Measurements from ENCODE around the gene PHF21B. TPM values are rescaled to one million over a fixed set of nuclear protein-coding genes. Genes with fewer than 3 reads are reported as not detected.

PHF21B gene
- total RNA-seq, 1 donor from 2014 or later, result 6.7 TPM

DNA sequence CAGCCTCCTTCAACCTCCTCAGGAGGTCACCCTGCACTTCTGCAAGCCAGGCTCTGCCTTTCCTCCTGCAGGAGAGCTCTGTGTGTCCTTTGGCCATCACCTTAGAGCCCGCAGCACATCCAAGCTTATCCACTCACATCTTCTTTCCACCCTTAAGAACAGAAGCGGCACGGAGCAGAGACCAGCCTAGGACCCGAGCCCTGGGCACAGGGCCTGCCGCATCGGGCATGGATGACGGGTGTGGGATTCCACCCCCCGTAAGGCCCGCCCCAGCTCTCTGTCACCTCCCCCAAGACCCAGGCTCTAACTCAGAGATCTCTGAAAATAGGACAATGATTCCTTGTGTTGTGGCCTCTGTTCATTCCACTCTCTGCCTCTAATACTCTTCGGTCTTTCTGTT is 42.1 kb upstream of the PHF21B start:
- Histone ChIP-seq H3K9me3 (ENCODE audit: low read depth) (no peaks in the 10 kb centered on the region), H3K27ac (no peak overlapping the region), H3K79me2 (ENCODE audit: low read depth) (no peaks in the 10 kb centered on the region), H3K9ac (no peak overlapping the region), H3F3A (ENCODE audit: low read depth) (peaks cover 3% of the 10 kb centered on the region), H3K4me2 (no peak overlapping the region), H3K27me3 (no peaks in the 10 kb centered on the region), H4K20me1 (ENCODE audit: low read depth) (no peaks in the 10 kb centered on the region), H2AFZ (replicated peaks) (no peak overlapping the region), H3K4me3 (no peak overlapping the region), H3K4me1 (peaks cover 31% of the 10 kb centered on the region), H3K36me3 (no peaks in the 10 kb centered on the region)
- TF ChIP-seq, protein P1, sequence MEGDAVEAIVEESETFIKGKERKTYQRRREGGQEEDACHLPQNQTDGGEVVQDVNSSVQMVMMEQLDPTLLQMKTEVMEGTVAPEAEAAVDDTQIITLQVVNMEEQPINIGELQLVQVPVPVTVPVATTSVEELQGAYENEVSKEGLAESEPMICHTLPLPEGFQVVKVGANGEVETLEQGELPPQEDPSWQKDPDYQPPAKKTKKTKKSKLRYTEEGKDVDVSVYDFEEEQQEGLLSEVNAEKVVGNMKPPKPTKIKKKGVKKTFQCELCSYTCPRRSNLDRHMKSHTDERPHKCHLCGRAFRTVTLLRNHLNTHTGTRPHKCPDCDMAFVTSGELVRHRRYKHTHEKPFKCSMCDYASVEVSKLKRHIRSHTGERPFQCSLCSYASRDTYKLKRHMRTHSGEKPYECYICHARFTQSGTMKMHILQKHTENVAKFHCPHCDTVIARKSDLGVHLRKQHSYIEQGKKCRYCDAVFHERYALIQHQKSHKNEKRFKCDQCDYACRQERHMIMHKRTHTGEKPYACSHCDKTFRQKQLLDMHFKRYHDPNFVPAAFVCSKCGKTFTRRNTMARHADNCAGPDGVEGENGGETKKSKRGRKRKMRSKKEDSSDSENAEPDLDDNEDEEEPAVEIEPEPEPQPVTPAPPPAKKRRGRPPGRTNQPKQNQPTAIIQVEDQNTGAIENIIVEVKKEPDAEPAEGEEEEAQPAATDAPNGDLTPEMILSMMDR (IDR thresholded peaks at IDR 0.05), result no peak
- TF ChIP-seq EZH2phosphoT487 (IDR thresholded peaks at IDR 0.05) (no peak), EZH2 (IDR thresholded peaks at IDR 0.05) (no peak)
- Mint-ChIP-seq H3K27ac (no peak overlapping the region), H3K36me3 (no peaks in the 10 kb centered on the region), H3K27me3 (ENCODE audit: insufficient read depth, low read depth) (peaks cover 15% of the 10 kb centered on the region), H3K4me1 (peaks cover 18% of the 10 kb centered on the region), H3K4me3 (no peak overlapping the region), H3K9me3 (peaks cover 2% of the 10 kb centered on the region)
- no peak for DNase-seq (ENCODE audit: low spot score)

DNA sequence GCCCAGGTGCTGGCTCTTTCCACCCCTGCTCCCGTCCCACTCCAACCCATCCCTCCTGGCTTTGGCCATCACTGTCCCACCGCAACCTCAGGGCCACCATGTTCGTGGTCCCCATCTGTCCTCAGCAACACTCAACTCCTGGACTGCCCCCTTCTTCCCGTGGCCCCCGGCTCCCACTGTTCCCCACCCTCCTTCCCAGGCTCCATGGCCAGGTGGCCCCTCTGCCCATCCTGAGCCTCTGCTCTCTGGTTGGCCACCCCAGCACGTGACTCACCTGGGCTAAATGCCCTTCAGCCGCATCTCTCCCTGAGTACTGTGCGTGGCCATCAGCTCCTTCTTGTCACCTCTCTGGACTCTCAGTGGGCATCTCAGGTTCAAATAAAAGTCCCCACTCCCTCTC is 41.6 kb upstream of the PHF21B start:
- no peaks in the 10 kb centered on the region for H4K20me1 ChIP-seq (ENCODE audit: low read depth)
- H3K4me3 ChIP-seq, result no peak overlapping the region
- peaks cover 3% of the 10 kb centered on the region for H3F3A ChIP-seq (ENCODE audit: low read depth)
- H3K9ac ChIP-seq, result no peak overlapping the region
- H3K79me2 ChIP-seq (ENCODE audit: low read depth), result no peaks in the 10 kb centered on the region
- Mint-ChIP-seq H3K9me3 (peaks cover 2% of the 10 kb centered on the region), H3K27me3 (ENCODE audit: insufficient read depth, low read depth) (peaks cover 15% of the 10 kb centered on the region), H3K4me3 (no peak overlapping the region), H3K4me1 (peaks cover 18% of the 10 kb centered on the region), H3K36me3 (no peaks in the 10 kb centered on the region), H3K27ac (no peak overlapping the region)
- TF ChIP-seq, protein P1 (IDR thresholded peaks at IDR 0.05), result no peak
- TF ChIP-seq EZH2phosphoT487 (IDR thresholded peaks at IDR 0.05) (no peak), EZH2 (IDR thresholded peaks at IDR 0.05) (no peak)
- no peaks in the 10 kb centered on the region for H3K36me3 ChIP-seq
- no peak overlapping the region for H2AFZ ChIP-seq (replicated peaks)
- H3K27me3 ChIP-seq, result no peaks in the 10 kb centered on the region
- H3K9me3 ChIP-seq (ENCODE audit: low read depth), result no peaks in the 10 kb centered on the region
- no peak overlapping the region for H3K4me2 ChIP-seq
- H3K27ac ChIP-seq, result no peak overlapping the region
- H3K4me1 ChIP-seq, result peaks cover 31% of the 10 kb centered on the region
- no peak for DNase-seq (ENCODE audit: low spot score)

DNA sequence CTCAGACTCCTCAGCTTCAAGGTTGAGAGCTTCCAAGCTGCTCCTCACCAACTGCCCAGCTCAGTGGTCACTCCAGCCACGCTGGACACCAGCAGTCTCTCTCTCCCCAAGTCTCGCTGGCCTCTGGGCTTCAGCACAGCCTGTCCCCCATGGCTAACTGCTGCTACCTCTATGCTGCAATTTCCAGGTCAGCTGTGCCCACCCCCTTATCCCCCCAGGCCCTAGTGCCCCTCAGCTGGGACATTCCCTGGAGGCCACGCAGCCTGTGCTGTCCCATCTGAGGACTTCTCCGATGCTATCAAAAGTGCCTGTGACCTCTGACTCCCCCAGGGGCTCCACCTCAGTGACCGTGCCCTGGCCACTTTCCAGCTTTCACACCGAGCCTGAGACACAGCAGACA is 37.5 kb upstream of the PHF21B start:
- no peak overlapping the region for H3K4me3 ChIP-seq
- no peaks in the 10 kb centered on the region for H3F3A ChIP-seq (ENCODE audit: low read depth)

More for the DNA sequence above, 37.5 kb upstream of the PHF21B start:
- H3K36me3 Mint-ChIP-seq, result peaks cover 2% of the 10 kb centered on the region
- Histone ChIP-seq H3K79me2 (ENCODE audit: low read depth) (no peaks in the 10 kb centered on the region), H3K9me3 (ENCODE audit: low read depth) (no peaks in the 10 kb centered on the region), H2AFZ (replicated peaks) (no peak overlapping the region), H3K36me3 (no peaks in the 10 kb centered on the region), H3K27me3 (no peaks in the 10 kb centered on the region), H3K9ac (no peak overlapping the region), H4K20me1 (ENCODE audit: low read depth) (no peaks in the 10 kb centered on the region), H3K27ac (no peak overlapping the region), H3K4me2 (no peak overlapping the region), H3K4me1 (peaks cover 13% of the 10 kb centered on the region)
- peaks cover 7% of the 10 kb centered on the region for H3K9me3 Mint-ChIP-seq
- H3K27ac Mint-ChIP-seq, result peak overlapping the region; percentile 74
- H3K4me1 Mint-ChIP-seq, result peaks cover 18% of the 10 kb centered on the region
- no peak for DNase-seq (ENCODE audit: low spot score)
- TF ChIP-seq, protein P1 (IDR thresholded peaks at IDR 0.05), result no peak
- H3K4me3 Mint-ChIP-seq, result no peak overlapping the region
- H3K27me3 Mint-ChIP-seq (ENCODE audit: insufficient read depth, low read depth), result peaks cover 16% of the 10 kb centered on the region

Measured in neural progenitor cell (in vitro differentiated cells).